Esophagus squamous epithelium (tissue), 4 donors: Measurements from ENCODE around the gene CORIN.

ENCODE experiments used
- CTCF ChIP-seq, 6 experiments: fragments of 450-650 bp in 4 of 6; fragments of 200-600 bp in 2 of 6; sonication (generic) in 2 of 6; IDR thresholded peaks; one replicate each; pipeline ENCODE4 v1.5.1; 2016 to 2019; ENCODE audit warnings: antibody characterized with exemption in 6 of 6, mild to moderate bottlenecking in 4 of 6, moderate library complexity in 4 of 6
- POLR2A ChIP-seq, 4 donors: fragments of 450-650 bp; IDR thresholded peaks; one replicate each; pipeline ENCODE4 v1.6.1; 2017; ENCODE audit warnings: antibody characterized with exemption in 4 of 4, mild to moderate bottlenecking in 4 of 4, moderate library complexity in 3 of 4

- TF ChIP-seq CTCF (IDR thresholded peaks at IDR 0.05) (no peak), POLR2A (IDR thresholded peaks at IDR 0.05) (no peak)
These were observed at the start of gene CORIN for GRCh38 chr4:47837908-47838294.
